ENCODE results near the gene CCDC12. TPM values are rescaled to one million over a fixed set of nuclear protein-coding genes. Genes with fewer than 3 reads are reported as not detected.

The CCDC12 gene
- total RNA-seq, 1 donor from 2014 or later: 64.3 TPM

DNA sequence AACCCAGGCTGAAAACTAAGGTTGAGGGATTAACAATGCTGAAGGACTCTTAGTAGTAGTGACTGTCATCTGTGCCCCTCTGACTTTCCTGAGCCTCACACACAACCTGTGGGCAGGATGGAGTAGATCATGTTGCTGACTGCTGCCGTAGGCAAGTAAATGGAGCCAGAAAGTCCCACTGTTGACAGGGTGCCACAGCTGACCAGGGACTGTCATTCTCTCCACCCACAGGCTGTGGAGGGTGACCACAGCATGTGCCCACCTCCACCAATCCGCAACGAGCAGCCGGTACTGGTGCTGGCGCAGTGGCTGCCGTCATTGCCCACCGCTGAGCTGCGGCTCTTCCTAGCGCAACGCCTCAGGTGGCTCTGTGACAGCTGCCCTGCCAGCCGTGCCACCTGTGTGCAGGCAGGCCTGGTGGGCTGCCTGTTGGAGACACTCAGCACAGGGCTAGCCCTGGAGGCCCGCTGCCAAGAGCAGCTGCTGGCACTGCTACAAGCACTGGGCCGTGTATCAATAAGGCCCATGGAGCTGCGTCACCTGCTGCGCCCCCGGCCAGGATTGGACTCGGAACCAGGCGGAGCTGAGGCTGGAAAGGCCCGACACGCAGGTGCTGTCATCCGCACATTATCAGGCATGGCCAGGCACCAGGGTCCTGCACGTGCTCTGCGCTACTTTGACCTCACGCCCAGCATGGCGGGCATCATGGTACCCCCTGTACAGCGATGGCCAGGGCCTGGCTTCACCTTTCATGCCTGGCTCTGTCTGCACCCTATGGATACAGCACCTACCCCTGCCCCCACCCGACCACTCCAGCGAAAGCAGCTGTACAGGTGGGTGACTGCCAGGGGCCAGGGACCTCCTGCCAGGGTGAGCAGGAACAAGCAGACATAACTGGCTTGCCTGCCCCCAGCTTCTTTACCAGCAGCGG lies 18.5 kb upstream of the CCDC12 start:
- no peaks in the 10 kb centered on the region for H3K9me3 Mint-ChIP-seq (ENCODE audit: low read depth)
- no peak for DNase-seq (ENCODE audit: low spot score, unreplicated experiment)
- H3K4me3 Mint-ChIP-seq (ENCODE audit: low read depth): no peak overlapping the region
- no peak overlapping the region for H3K27ac Mint-ChIP-seq
- TF ChIP-seq, protein P1, sequence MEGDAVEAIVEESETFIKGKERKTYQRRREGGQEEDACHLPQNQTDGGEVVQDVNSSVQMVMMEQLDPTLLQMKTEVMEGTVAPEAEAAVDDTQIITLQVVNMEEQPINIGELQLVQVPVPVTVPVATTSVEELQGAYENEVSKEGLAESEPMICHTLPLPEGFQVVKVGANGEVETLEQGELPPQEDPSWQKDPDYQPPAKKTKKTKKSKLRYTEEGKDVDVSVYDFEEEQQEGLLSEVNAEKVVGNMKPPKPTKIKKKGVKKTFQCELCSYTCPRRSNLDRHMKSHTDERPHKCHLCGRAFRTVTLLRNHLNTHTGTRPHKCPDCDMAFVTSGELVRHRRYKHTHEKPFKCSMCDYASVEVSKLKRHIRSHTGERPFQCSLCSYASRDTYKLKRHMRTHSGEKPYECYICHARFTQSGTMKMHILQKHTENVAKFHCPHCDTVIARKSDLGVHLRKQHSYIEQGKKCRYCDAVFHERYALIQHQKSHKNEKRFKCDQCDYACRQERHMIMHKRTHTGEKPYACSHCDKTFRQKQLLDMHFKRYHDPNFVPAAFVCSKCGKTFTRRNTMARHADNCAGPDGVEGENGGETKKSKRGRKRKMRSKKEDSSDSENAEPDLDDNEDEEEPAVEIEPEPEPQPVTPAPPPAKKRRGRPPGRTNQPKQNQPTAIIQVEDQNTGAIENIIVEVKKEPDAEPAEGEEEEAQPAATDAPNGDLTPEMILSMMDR (IDR thresholded peaks at IDR 0.05; ENCODE audit: unreplicated experiment): no peak
- no peaks in the 10 kb centered on the region for H3K27me3 Mint-ChIP-seq
- H3K36me3 Mint-ChIP-seq (ENCODE audit: insufficient read depth): peaks cover 13% of the 10 kb centered on the region
- peaks cover 4% of the 10 kb centered on the region for H3K4me1 Mint-ChIP-seq (ENCODE audit: low read depth)

DNA sequence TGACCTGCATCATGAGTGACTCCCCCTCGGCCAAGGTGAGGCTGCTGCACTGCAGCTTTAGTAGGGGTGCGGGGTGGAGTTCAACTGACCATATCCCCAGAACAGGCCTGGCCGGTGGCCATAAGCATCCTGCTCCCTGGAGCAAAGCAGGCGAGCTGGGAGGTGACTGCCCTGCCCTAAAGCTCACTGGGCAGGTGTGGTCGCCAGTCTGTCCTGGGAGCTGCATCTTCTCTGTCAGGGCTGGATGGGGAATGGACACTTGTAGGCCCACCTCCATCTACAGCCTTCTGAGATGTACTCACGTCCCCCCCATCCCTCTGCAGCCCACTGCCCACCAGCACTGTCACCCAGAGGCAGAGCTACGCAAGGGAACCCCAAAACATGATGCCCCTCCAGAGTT lies 17.4 kb upstream of the CCDC12 start:
- H3K9me3 Mint-ChIP-seq (ENCODE audit: low read depth): no peaks in the 10 kb centered on the region
- TF ChIP-seq, protein P1 (IDR thresholded peaks at IDR 0.05; ENCODE audit: unreplicated experiment): no peak

DNA sequence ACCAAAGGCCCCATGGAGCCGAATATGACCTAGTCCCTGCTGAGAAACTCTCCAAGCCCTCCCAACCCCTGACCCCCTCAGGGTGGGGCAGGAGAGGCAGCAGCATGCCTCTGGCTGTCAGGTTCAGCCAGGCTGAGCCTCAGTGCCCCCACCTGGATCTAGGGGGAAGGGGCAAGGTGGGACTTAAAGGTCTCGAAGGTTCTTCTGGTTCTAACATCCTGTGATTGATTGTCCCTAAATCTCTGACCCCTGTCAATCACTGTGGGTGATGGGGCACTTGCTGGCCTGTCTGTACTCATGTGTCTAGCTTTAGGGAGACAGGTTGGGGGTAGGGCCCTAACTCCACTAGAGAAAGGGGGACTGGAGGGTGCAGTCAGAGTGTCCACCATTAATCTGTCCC lies 16.7 kb upstream of the CCDC12 start:
- Mint-ChIP-seq H3K27me3 (no peaks in the 10 kb centered on the region), H3K36me3 (ENCODE audit: insufficient read depth) (peaks cover 15% of the 10 kb centered on the region), H3K9me3 (ENCODE audit: low read depth) (no peaks in the 10 kb centered on the region), H3K4me1 (ENCODE audit: low read depth) (peaks cover 3% of the 10 kb centered on the region), H3K27ac (no peak overlapping the region), H3K4me3 (ENCODE audit: low read depth) (no peak overlapping the region)
- no peak for DNase-seq (ENCODE audit: low spot score, unreplicated experiment)
- TF ChIP-seq, protein P1 (IDR thresholded peaks at IDR 0.05; ENCODE audit: unreplicated experiment): no peak

More for the DNA sequence above, 17.4 kb upstream of the CCDC12 start:
- Mint-ChIP-seq H3K27ac (no peak overlapping the region), H3K27me3 (no peaks in the 10 kb centered on the region), H3K36me3 (ENCODE audit: insufficient read depth) (peaks cover 15% of the 10 kb centered on the region), H3K4me1 (ENCODE audit: low read depth) (peaks cover 4% of the 10 kb centered on the region), H3K4me3 (ENCODE audit: low read depth) (no peak overlapping the region)
- DNase-seq (ENCODE audit: low spot score, unreplicated experiment): no peak

DNA sequence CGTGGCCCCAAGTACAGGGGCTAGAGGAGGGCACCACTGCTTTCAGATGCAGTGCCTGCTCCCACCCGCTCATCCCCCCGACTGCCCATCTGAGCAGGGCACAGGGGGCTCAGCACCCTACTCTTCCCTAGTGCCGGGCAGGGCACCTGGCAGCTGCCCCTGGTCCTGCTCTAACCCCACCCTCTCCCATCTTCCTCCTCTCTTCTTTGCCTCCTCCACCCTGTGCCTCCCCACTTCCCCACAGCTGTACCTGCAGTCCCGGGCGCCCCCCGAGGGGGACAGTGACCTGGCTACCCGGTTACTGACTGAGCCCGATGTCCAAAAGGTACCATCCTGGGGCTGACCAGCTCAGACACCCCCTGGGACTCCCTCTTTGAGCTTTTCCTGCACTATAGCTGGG lies 15.7 kb upstream of the CCDC12 start:
- TF ChIP-seq, protein P1 (IDR thresholded peaks at IDR 0.05; ENCODE audit: unreplicated experiment): no peak
- peaks cover under 1% of the 10 kb centered on the region for H3K4me1 Mint-ChIP-seq (ENCODE audit: low read depth)
- H3K27ac Mint-ChIP-seq: no peak overlapping the region
- H3K4me3 Mint-ChIP-seq (ENCODE audit: low read depth): no peak overlapping the region
- H3K27me3 Mint-ChIP-seq: no peaks in the 10 kb centered on the region
- H3K9me3 Mint-ChIP-seq (ENCODE audit: low read depth): no peaks in the 10 kb centered on the region
- no peak for DNase-seq (ENCODE audit: low spot score, unreplicated experiment)
- peaks cover 12% of the 10 kb centered on the region for H3K36me3 Mint-ChIP-seq (ENCODE audit: insufficient read depth)

DNA sequence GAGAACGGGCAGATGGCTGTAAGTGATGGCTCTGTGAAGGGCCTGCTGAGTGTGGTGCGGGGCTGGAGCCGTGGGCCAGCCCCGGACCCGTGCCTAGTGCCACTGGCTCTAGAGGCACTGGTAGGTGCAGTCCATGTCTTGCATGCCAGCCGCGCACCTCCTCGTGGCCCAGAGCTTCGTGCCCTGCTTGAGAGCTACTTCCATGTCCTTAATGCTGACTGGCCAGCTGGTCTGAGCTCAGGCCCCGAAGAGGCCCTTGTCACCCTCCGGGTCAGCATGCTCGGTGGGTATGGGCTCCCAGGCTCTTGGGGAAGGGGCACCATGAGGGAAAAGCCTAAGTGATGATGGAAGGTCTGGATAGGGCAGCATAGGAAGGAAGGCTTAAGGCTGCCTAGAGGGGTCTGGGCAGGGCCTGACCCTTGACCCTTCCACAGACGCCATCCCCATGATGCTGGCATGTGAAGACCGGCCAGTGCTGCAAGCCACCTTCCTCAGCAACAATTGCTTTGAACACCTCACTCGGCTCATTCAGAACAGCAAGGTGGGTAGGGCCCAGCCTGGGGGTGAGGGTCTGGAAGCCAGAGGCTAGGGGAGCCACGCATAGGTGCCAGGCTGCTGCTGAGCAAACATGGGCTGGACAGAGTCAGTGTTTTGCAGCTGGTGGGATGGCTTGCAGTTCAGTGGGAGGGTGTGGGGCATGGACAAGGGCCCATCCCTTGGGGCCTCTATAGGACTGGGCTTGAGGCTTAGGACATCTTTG lies 15.0 kb upstream of the CCDC12 start:
- Mint-ChIP-seq H3K9me3 (ENCODE audit: low read depth) (no peaks in the 10 kb centered on the region), H3K27me3 (no peaks in the 10 kb centered on the region), H3K36me3 (ENCODE audit: insufficient read depth) (peaks cover 11% of the 10 kb centered on the region), H3K27ac (no peak overlapping the region), H3K4me3 (ENCODE audit: low read depth) (no peak overlapping the region), H3K4me1 (ENCODE audit: low read depth) (peaks cover 7% of the 10 kb centered on the region)
- TF ChIP-seq, protein P1 (IDR thresholded peaks at IDR 0.05; ENCODE audit: unreplicated experiment): no peak
- no peak for DNase-seq (ENCODE audit: low spot score, unreplicated experiment)

All from progenitor cell of endocrine pancreas (in vitro differentiated cells).